DOHH2 (cell line): ENCODE measurements around the gene UBXN4.
"Not testable (repeated sequence)": the region's sequence is repeated elsewhere in the genome, so short reads cannot be mapped to it uniquely, and the experiment has no call there.

Source experiments
- H3F3A ChIP-seq: fragments of 200-600 bp; sonication (generic), shearing (Covaris generic); 2 replicates; pipeline ENCODE4 v1.6.0; 2016; ENCODE audit warnings: antibody characterized with exemption, mild to moderate bottlenecking; ENCODE audit not compliant: control insufficient read depth, insufficient read depth
- H3K27ac ChIP-seq: fragments of 200-600 bp; sonication (generic); 2 replicates; pipeline ENCODE4 v1.5.1; 2014; ENCODE audit warnings: low read depth, mild to moderate bottlenecking, low read length, moderate library complexity
- H3K27me3 ChIP-seq: fragments of 200-600 bp; sonication (generic); 2 replicates; pipeline ENCODE4 v1.6.1; 2014; ENCODE audit warnings: mild to moderate bottlenecking, low read length, mixed read lengths; ENCODE audit not compliant: control insufficient read depth
- H3K36me3 ChIP-seq: fragments of 200-600 bp; sonication (generic); 2 replicates; pipeline ENCODE4 v1.6.1; 2014; ENCODE audit warnings: mild to moderate bottlenecking, low read length, moderate library complexity, mixed read lengths; ENCODE audit not compliant: control insufficient read depth
- H3K4me1 ChIP-seq: fragments of 200-600 bp; sonication (generic); 2 replicates; pipeline ENCODE4 v1.6.1; 2014; ENCODE audit warnings: mild to moderate bottlenecking, low read length, mixed read lengths; ENCODE audit not compliant: control insufficient read depth
- H3K4me2 ChIP-seq: fragments of 200-600 bp; sonication (generic); 2 replicates; pipeline ENCODE4 v1.6.0; 2014; ENCODE audit warnings: mild to moderate bottlenecking, low read length, moderate library complexity
- H3K4me3 ChIP-seq: fragments of 200-600 bp; sonication (generic); 2 replicates; pipeline ENCODE4 v1.5.1; 2014; ENCODE audit warnings: mild to moderate bottlenecking, low read length, mixed read lengths
- H3K79me2 ChIP-seq: fragments of 200-600 bp; sonication (generic); 2 replicates; pipeline ENCODE4 v1.6.1; 2014; ENCODE audit warnings: mild to moderate bottlenecking, low read length, mixed read lengths; ENCODE audit not compliant: control insufficient read depth
- H3K9me2 ChIP-seq: fragments of 200-600 bp; sonication (generic); replicated peaks from 2 replicates; pipeline ENCODE4 v1.6.1; 2014; ENCODE audit warnings: mild to moderate bottlenecking, low read length, mixed read lengths; ENCODE audit not compliant: control insufficient read depth
- H3K9me3 ChIP-seq: fragments of 200-600 bp; sonication (generic); 2 replicates; pipeline ENCODE4 v1.6.1; 2014; ENCODE audit warnings: antibody characterized with exemption, low read length, mixed read lengths; ENCODE audit not compliant: control insufficient read depth, insufficient read depth
- H4K20me1 ChIP-seq: fragments of 200-600 bp; sonication (generic); 2 replicates; pipeline ENCODE4 v1.6.0; 2014; ENCODE audit warnings: low read depth, mild to moderate bottlenecking, antibody characterized with exemption, low read length, moderate library complexity; ENCODE audit not compliant: control insufficient read depth, insufficient read depth
- CTCF ChIP-seq: fragments of 200-600 bp; sonication (generic); IDR thresholded peaks from one replicate; pipeline ENCODE4 v1.5.1; 2014; ENCODE audit warnings: antibody characterized with exemption, mild to moderate bottlenecking, low read depth, low read length; ENCODE audit not compliant: poor library complexity, severe bottlenecking
- EZH2phosphoT487 ChIP-seq: fragments of 200-600 bp; sonication (generic); IDR thresholded peaks from 2 replicates; pipeline ENCODE4 v1.6.1; 2017; ENCODE audit warnings: borderline replicate concordance, mild to moderate bottlenecking, antibody characterized with exemption, low read length, moderate library complexity, mixed read lengths

The UBXN4 gene

GRCh38 chr2:135803278-135803677 is 61.6 kb downstream of the UBXN4 start:
- Histone ChIP-seq H4K20me1 (no peaks in the 10 kb centered on the region), H3K9me3 (peaks cover 25% of the 10 kb centered on the region), H3K36me3 (no peaks in the 10 kb centered on the region), H3K79me2 (no peaks in the 10 kb centered on the region), H3K4me2 (no peak overlapping the region), H3F3A (no peaks in the 10 kb centered on the region; the same call in 1 of the 2 replicates), H3K9me2 (no peaks in the 10 kb centered on the region), H3K4me3 (no peak overlapping the region), H3K27me3 (no peaks in the 10 kb centered on the region), H3K4me1 (no peaks in the 10 kb centered on the region), H3K27ac (no peak overlapping the region)
- no peak for TF ChIP-seq EZH2phosphoT487
- no peak for TF ChIP-seq CTCF

- not testable (repeated sequence) for H4K20me1 ChIP-seq, H3K4me3 ChIP-seq, H3K36me3 ChIP-seq, H3K27me3 ChIP-seq, H3K9me2 ChIP-seq, H3K9me3 ChIP-seq, H3K27ac ChIP-seq, H3K4me2 ChIP-seq, H3K4me1 ChIP-seq, H3F3A ChIP-seq, H3K79me2 ChIP-seq
Measured at GRCh38 chr2:135807874-135808273, 66.2 kb downstream of the UBXN4 start.

- Histone ChIP-seq H3K36me3 (no peaks in the 10 kb centered on the region), H3K4me2 (no peak overlapping the region), H3K79me2 (no peaks in the 10 kb centered on the region), H3K27ac (no peak overlapping the region), H4K20me1 (no peaks in the 10 kb centered on the region), H3K9me2 (no peaks in the 10 kb centered on the region), H3K27me3 (no peaks in the 10 kb centered on the region), H3K4me3 (no peak overlapping the region), H3K9me3 (no peaks in the 10 kb centered on the region), H3F3A (no peaks in the 10 kb centered on the region), H3K4me1 (no peaks in the 10 kb centered on the region)
- TF ChIP-seq CTCF = no peak
- no peak for TF ChIP-seq EZH2phosphoT487
Measured at GRCh38 chr2:135812907-135813511, 71.4 kb downstream of the UBXN4 start.

GRCh38 chr2:135815269-135815668 is 73.6 kb downstream of the UBXN4 start:
- Histone ChIP-seq H3K4me3 (no peak overlapping the region), H3K9me2 (no peaks in the 10 kb centered on the region), H3K79me2 (no peaks in the 10 kb centered on the region), H3F3A (no peaks in the 10 kb centered on the region), H3K27ac (no peak overlapping the region), H3K27me3 (no peaks in the 10 kb centered on the region), H3K4me2 (no peak overlapping the region), H3K9me3 (no peaks in the 10 kb centered on the region), H3K4me1 (no peaks in the 10 kb centered on the region), H4K20me1 (no peaks in the 10 kb centered on the region), H3K36me3 (no peaks in the 10 kb centered on the region)
- no peak for TF ChIP-seq CTCF
- no peak for TF ChIP-seq EZH2phosphoT487
